K562 (cell line): Measurements from ENCODE around the gene ARL6IP6. TPM values are rescaled to one million over a fixed set of nuclear protein-coding genes. Genes with fewer than 3 reads are reported as not detected.
A peak's percentile ranks its signal among the peaks of the same experiment; 100 is the strongest.

Experiments used
- ATAC-seq: fragments of 200-7000 bp; cut with Tn5 transposase; 3 replicates; pipeline ENCODE4 v1.9.1; 2020; ENCODE audit warnings: moderate library complexity
- BruUV-seq: library from RNA; stranded (reverse); fragments of 400-500 nt; replicated peaks from 2 replicates; lab custom pipeline; 2021; lab: Mats Ljungman, UMichigan
- CTCF ChIA-PET: fragments of 300-600 bp; formaldehyde crosslinking; extraction: SDS; loops from one replicate; lab custom pipeline; 2021; ENCODE audit warnings: low intra/inter-chr PET ratio; lab: Yijun Ruan, JAX
- POLR2A ChIA-PET: fragments of 300-600, 350-650 bp; sonication (Branson Sonifier 250); formaldehyde crosslinking; extraction: SDS; loops from one replicate; lab custom pipeline; 2021; ENCODE audit warnings: antibody characterized with exemption, inconsistent platforms; lab: Yijun Ruan, JAX
- DNase-seq, 4 experiments: peaks; one replicate each; pipeline versions ENCODE4 v3.0.0 to v3.0.0-alpha.2; 2011 to 2018; ENCODE audit warnings: low spot score in 3 of 4, mixed read lengths in 3 of 4; ENCODE audit errors: extremely low read depth in 1 of 4
- FAIRE-seq: peaks from 2 replicates; lab custom pipeline; 2011; peaks lifted over from hg19 to GRCh38; lab: Jason Lieb, UNC
- H2AFZ ChIP-seq: 2 replicates; pipeline ENCODE4 v1.6.0; 2011; ENCODE audit warnings: low read depth, low read length, control low read depth, inconsistent platforms
- H3K27ac ChIP-seq: fragments of 200-600 bp; 3 replicates; pipeline ENCODE4 v1.8.0; 2011; ENCODE audit warnings: low read depth, mild to moderate bottlenecking, control low read depth, inconsistent platforms, low read length, moderate library complexity, mixed read lengths; ENCODE audit errors: extremely low read depth
- H3K27me3 ChIP-seq, 2 experiments: fragments of 300-600 bp in 1 of 2; 2 replicates in 1 of 2; 3 replicates in 1 of 2; pipeline versions ENCODE4 v1.6.0 to v1.8.0; 2011; ENCODE audit warnings: inconsistent platforms in 2 of 2, low read length in 2 of 2, mild to moderate bottlenecking in 1 of 2, mixed read lengths in 1 of 2, moderate library complexity in 1 of 2; ENCODE audit not compliant: control insufficient read depth in 2 of 2, insufficient read depth in 2 of 2
- H3K36me3 ChIP-seq: fragments of 300-600 bp; 3 replicates; pipeline ENCODE4 v1.8.0; 2011; ENCODE audit warnings: mild to moderate bottlenecking, low read length, inconsistent platforms; ENCODE audit not compliant: control insufficient read depth, insufficient read depth
- H3K4me1 ChIP-seq, 2 experiments: fragments of 200-600 bp in 1 of 2; replicated peaks in 1 of 2; 2 replicates in 1 of 2; 3 replicates in 1 of 2; pipeline versions ENCODE4 v1.5.1 to v1.8.0; 2011; ENCODE audit warnings: inconsistent platforms in 2 of 2, low read length in 2 of 2, mild to moderate bottlenecking in 1 of 2, mixed read lengths in 1 of 2, moderate library complexity in 1 of 2; ENCODE audit not compliant: control insufficient read depth in 2 of 2, insufficient read depth in 2 of 2
- H3K4me2 ChIP-seq: 2 replicates; pipeline ENCODE4 v1.6.1; 2011; ENCODE audit warnings: low read length, control low read depth, inconsistent platforms, mixed read lengths; ENCODE audit not compliant: insufficient read depth
- H3K4me3 ChIP-seq: fragments of 200-600 bp; sonication (generic), shearing (Covaris generic); 2 replicates; pipeline ENCODE4 v1.5.1; 2016; ENCODE audit warnings: control low read depth, inconsistent platforms
- H3K79me2 ChIP-seq: fragments of 200-600 bp; 3 replicates; pipeline ENCODE4 v1.8.0; 2011; ENCODE audit warnings: low read length, inconsistent platforms; ENCODE audit not compliant: control insufficient read depth, insufficient read depth
- H3K9ac ChIP-seq, 2 experiments: 2 replicates each; pipeline versions ENCODE4 v1.6.0 to v1.6.1; 2011; ENCODE audit warnings: low read depth in 2 of 2, low read length in 2 of 2, control low read depth in 1 of 2, inconsistent platforms in 1 of 2, mild to moderate bottlenecking in 1 of 2, mixed read lengths in 1 of 2; ENCODE audit not compliant: insufficient read depth in 1 of 2
- H3K9me1 ChIP-seq: one replicate; pipeline ENCODE4 v1.6.0; 2011; ENCODE audit warnings: inconsistent platforms, mild to moderate bottlenecking, low read length, moderate library complexity; ENCODE audit not compliant: control insufficient read depth, insufficient read depth
- H3K9me3 ChIP-seq: replicated peaks from 2 replicates; pipeline ENCODE4 v1.5.1; 2011; ENCODE audit warnings: low read depth, low read length, inconsistent platforms; ENCODE audit not compliant: control insufficient read depth, insufficient read depth
- H4K20me1 ChIP-seq: replicated peaks from 2 replicates; pipeline ENCODE4 v1.6.1; 2011; ENCODE audit warnings: low read length, inconsistent platforms, mixed read lengths; ENCODE audit not compliant: control insufficient read depth, insufficient read depth
- C11orf30 ChIP-seq: fragments of 450-650 bp; IDR thresholded peaks from 2 replicates; pipeline ENCODE4 v1.6.1; 2016; ENCODE audit warnings: low read depth, mild to moderate bottlenecking
- ELF4 ChIP-seq: fragments of 450-650 bp; formaldehyde crosslinking; IDR thresholded peaks from 2 replicates; pipeline ENCODE4 v1.4.0; 2022; ENCODE audit warnings: missing genetic modification characterization
- FOXJ2 ChIP-seq: fragments of 200-800 bp; sonication (Bioruptor generic); IDR thresholded peaks from 2 replicates; pipeline ENCODE4 v1.6.1; 2016; ENCODE audit warnings: missing genetic modification characterization, missing compliant biosample characterization
- HDAC6 ChIP-seq: IDR thresholded peaks from 2 replicates; pipeline ENCODE4 v1.6.1; 2012; ENCODE audit warnings: low read depth, mild to moderate bottlenecking, control low read depth, inconsistent platforms, low read length, moderate library complexity
- KAT2B ChIP-seq: IDR thresholded peaks from one replicate; pipeline ENCODE4 v1.6.1; 2012; ENCODE audit warnings: low read depth, mild to moderate bottlenecking, control low read depth, inconsistent platforms, low read length, moderate library complexity
- KHSRP ChIP-seq: fragments of 450-650 bp; IDR thresholded peaks from 2 replicates; pipeline ENCODE4 v1.6.1; 2017
- MAFF ChIP-seq: IDR thresholded peaks from 2 replicates; pipeline ENCODE4 v1.6.1; 2012; ENCODE audit warnings: low read length, improper control_type of control experiment
- MAFG ChIP-seq: fragments of 450-650 bp; conservative IDR thresholded peaks from 2 replicates; pipeline ENCODE4 v1.6.1; 2016; ENCODE audit warnings: missing genetic modification characterization, missing compliant biosample characterization
- MAFK ChIP-seq: IDR thresholded peaks from 2 replicates; pipeline ENCODE4 v1.6.1; 2011; ENCODE audit warnings: low read length, improper control_type of control experiment
- MAZ ChIP-seq, 2 experiments: fragments of 450-650 bp in 1 of 2; sonication (generic) in 1 of 2; formaldehyde crosslinking; IDR thresholded peaks in 1 of 2; conservative IDR thresholded peaks in 1 of 2; 2 replicates each; pipeline versions ENCODE4 v1.4.0 to v1.5.0; 2020; ENCODE audit warnings: mild to moderate bottlenecking in 1 of 2, missing genetic modification reagents in 1 of 2
- MLX ChIP-seq, 2 experiments: fragments of 450-650 bp in 1 of 2; sonication (generic) in 1 of 2; formaldehyde crosslinking; conservative IDR thresholded peaks; 2 replicates each; pipeline versions ENCODE4 v1.4.0 to v1.8.1; 2020 to 2022; ENCODE audit warnings: mild to moderate bottlenecking in 1 of 2, missing genetic modification reagents in 1 of 2
- POLR3A ChIP-seq: IDR thresholded peaks from 2 replicates; pipeline ENCODE4 v1.6.1; 2011; ENCODE audit warnings: borderline replicate concordance, mild to moderate bottlenecking, moderate library complexity; ENCODE audit not compliant: insufficient read length, insufficient read depth; ENCODE audit errors: extremely low read depth
- SMARCE1 ChIP-seq: fragments of 450-650 bp; IDR thresholded peaks from 2 replicates; pipeline ENCODE4 v1.7.1; 2016; ENCODE audit warnings: mild to moderate bottlenecking
- XRCC5 ChIP-seq: fragments of 200-400 bp; formaldehyde crosslinking; IDR thresholded peaks from 2 replicates; pipeline ENCODE4 v1.6.1; 2017; ENCODE audit warnings: low read depth, mild to moderate bottlenecking, low read length
- ZNF174 ChIP-seq: fragments of 250-450 bp; sonication (Bioruptor Pico); IDR thresholded peaks from 2 replicates; pipeline ENCODE4 v1.4.0; 2020; ENCODE audit warnings: mild to moderate bottlenecking
- ZNF232 ChIP-seq: sonication (generic); formaldehyde crosslinking; IDR thresholded peaks from 2 replicates; pipeline ENCODE4 v1.8.0; 2022; ENCODE audit warnings: mild to moderate bottlenecking, missing genetic modification reagents
- ZNF316 ChIP-seq: fragments of 450-650 bp; IDR thresholded peaks from 2 replicates; pipeline ENCODE4 v1.6.1; 2016
- WGBS: fragments of 100-300 bp; shearing (Covaris generic); methylation state at CpG from one replicate; pipeline ENCODE4 v1.1.6; 2016; ENCODE audit warnings: low coverage, mixed read lengths; ENCODE audit not compliant: insufficient coverage; ENCODE audit errors: missing lambda C conversion rate; 5-methylcytosine and 5-hydroxymethylcytosine counted together
- in situ Hi-C: fragments of 300-500 bp; cut with MboI; formaldehyde crosslinking; loops from 4 replicates; pipeline ENCODE4 v1.15.0; 2018; ENCODE audit warnings: inconsistent platforms, mixed read lengths
- intact Hi-C: fragments of 100-400 bp; cut with micrococcal nuclease; formaldehyde crosslinking; loops from 2 replicates; pipeline ENCODE4 v1.14.2; 2022
- polyA plus RNA-seq, 8 experiments: library from polyadenylated mRNA; depleted of rRNA in 4 of 8; stranded (reverse) in 5 of 8; unstranded in 3 of 8; fragments of >200 nt; fragmentation: Nextera tagmentation in 2 of 8; fragmentation: Illumina TruSeq in 1 of 8; extraction: Ambion mirVana in 2 of 8; extraction: Trizol in 1 of 8; gene quantifications; 2 replicates each; pipeline versions ENCODE4 v1.2.1 to v1.2.3, GENCODE V29; 2011 to 2014; ENCODE audit warnings: inconsistent platforms in 1 of 8, missing spikeins in 1 of 8
- total RNA-seq, 7 experiments: library from RNA; depleted of rRNA in 6 of 7; stranded (reverse); fragments of >200 nt in 6 of 7; fragmentation: Illumina TruSeq in 2 of 7; extraction: Trizol in 2 of 7; gene quantifications; 2 replicates each; pipeline versions ENCODE4 v1.2.1 to v1.2.3, GENCODE V29; 2011 to 2021; ENCODE audit warnings: low replicate concordance in 1 of 7
- TF ChIP-seq, protein P1 (sequence below): sonication (generic); formaldehyde crosslinking; IDR thresholded peaks from 2 replicates; pipeline ENCODE4 v1.8.0; 2023; ENCODE audit warnings: mild to moderate bottlenecking, missing genetic modification reagents
- TF ChIP-seq, protein P2 (sequence below): fragments of 250-450 bp; sonication (Bioruptor Pico); IDR thresholded peaks from 2 replicates; pipeline ENCODE4 v1.5.1; 2021; ENCODE audit warnings: mild to moderate bottlenecking
- TF ChIP-seq, protein P3 (sequence below): fragments of 450-650 bp; formaldehyde crosslinking; IDR thresholded peaks from 2 replicates; pipeline ENCODE4 v1.4.0; 2020; ENCODE audit warnings: mild to moderate bottlenecking, moderate library complexity

ARL6IP6 gene
- total and polyA plus RNA-seq, 9 of the 15 experiments (the other 6 are each of a cell fraction or from before 2014, with no cell fraction given) = 19.2 to 98.5 (median 36.2) TPM

GRCh38 chr2:152706477-152707021 lies 11.9 kb upstream of the ARL6IP6 start:
- in situ Hi-C loops (no loop called here), intact Hi-C loops (no loop called here)
- H3K4me3 ChIP-seq = no peak overlapping the region
- H2AFZ ChIP-seq = no peak overlapping the region
- H3K27ac ChIP-seq = no peak overlapping the region
- ChIA-PET POLR2A (interaction anchor here (0.8 to 1.4 kb wide), 4 partner anchors 8 to 11 kb away, joined by 3 to 4 read pairs (median 3); partner anchors contain the start of gene PRPF40A), CTCF (interaction anchor here (1.1 kb wide), 1 partner anchor 10 kb away, joined by 3 read pairs; no protein-coding TSS in a partner anchor)
- no peak overlapping the region for H3K4me2 ChIP-seq
- no peaks in the 10 kb centered on the region for H4K20me1 ChIP-seq
- H3K9ac ChIP-seq = no peak overlapping the region
- DNase-seq = no peak
- BruUV-seq = no TSS peak
- no peaks in the 10 kb centered on the region; the same call in 1 of the 2 replicates for H3K9me3 ChIP-seq
- peaks cover 99% of the 10 kb centered on the region for H3K36me3 ChIP-seq
- peaks cover 100% of the 10 kb centered on the region for H3K79me2 ChIP-seq
- FAIRE-seq = no peak
- H3K4me1 ChIP-seq = no peaks in the 10 kb centered on the region
- no peak for ATAC-seq
- no peaks in the 10 kb centered on the region for H3K27me3 ChIP-seq
- no peaks in the 10 kb centered on the region for H3K9me1 ChIP-seq
- 92% methylated on average over 4 of the region's 4 CpGs for WGBS
- no peak for TF ChIP-seq FOXJ2 (tag)
- TF ChIP-seq XRCC5 = no peak
- TF ChIP-seq MAFF = peak; percentile 84
- TF ChIP-seq, protein P1, sequence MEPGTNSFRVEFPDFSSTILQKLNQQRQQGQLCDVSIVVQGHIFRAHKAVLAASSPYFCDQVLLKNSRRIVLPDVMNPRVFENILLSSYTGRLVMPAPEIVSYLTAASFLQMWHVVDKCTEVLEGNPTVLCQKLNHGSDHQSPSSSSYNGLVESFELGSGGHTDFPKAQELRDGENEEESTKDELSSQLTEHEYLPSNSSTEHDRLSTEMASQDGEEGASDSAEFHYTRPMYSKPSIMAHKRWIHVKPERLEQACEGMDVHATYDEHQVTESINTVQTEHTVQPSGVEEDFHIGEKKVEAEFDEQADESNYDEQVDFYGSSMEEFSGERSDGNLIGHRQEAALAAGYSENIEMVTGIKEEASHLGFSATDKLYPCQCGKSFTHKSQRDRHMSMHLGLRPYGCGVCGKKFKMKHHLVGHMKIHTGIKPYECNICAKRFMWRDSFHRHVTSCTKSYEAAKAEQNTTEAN (CRISPR knock-in tag) = no peak
- TF ChIP-seq HDAC6 = no peak
- peak; percentile 80 for TF ChIP-seq MAFG (tag)
- TF ChIP-seq ELF4 (CRISPR knock-in tag) = no peak
- no peak for TF ChIP-seq MAZ (CRISPR knock-in tag; conservative IDR thresholded peaks at IDR 0.05 in 1 of 2, IDR thresholded peaks at IDR 0.05 in 1 of 2)
- no peak for TF ChIP-seq ZNF174 (CRISPR knock-in tag)
- TF ChIP-seq SMARCE1 = no peak
- TF ChIP-seq, protein P2, sequence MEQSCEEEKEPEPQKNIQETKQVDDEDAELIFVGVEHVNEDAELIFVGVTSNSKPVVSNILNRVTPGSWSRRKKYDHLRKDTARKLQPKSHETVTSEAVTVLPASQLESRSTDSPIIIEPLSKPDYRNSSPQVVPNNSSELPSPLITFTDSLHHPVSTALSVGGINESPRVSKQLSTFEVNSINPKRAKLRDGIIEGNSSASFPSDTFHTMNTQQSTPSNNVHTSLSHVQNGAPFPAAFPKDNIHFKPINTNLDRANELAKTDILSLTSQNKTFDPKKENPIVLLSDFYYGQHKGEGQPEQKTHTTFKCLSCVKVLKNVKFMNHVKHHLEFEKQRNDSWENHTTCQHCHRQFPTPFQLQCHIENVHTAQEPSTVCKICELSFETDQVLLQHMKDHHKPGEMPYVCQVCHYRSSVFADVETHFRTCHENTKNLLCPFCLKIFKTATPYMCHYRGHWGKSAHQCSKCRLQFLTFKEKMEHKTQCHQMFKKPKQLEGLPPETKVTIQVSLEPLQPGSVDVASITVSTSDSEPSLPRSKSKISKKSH (CRISPR knock-in tag) = no peak
- peak; percentile 92 for TF ChIP-seq ZNF316
- TF ChIP-seq, protein P3, sequence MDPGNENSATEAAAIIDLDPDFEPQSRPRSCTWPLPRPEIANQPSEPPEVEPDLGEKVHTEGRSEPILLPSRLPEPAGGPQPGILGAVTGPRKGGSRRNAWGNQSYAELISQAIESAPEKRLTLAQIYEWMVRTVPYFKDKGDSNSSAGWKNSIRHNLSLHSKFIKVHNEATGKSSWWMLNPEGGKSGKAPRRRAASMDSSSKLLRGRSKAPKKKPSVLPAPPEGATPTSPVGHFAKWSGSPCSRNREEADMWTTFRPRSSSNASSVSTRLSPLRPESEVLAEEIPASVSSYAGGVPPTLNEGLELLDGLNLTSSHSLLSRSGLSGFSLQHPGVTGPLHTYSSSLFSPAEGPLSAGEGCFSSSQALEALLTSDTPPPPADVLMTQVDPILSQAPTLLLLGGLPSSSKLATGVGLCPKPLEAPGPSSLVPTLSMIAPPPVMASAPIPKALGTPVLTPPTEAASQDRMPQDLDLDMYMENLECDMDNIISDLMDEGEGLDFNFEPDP (CRISPR knock-in tag) = no peak
- peak; percentile 83 for TF ChIP-seq MAFK
- TF ChIP-seq POLR3A = no peak
- TF ChIP-seq ZNF232 (CRISPR knock-in tag) = no peak
- TF ChIP-seq MLX (CRISPR knock-in tag; conservative IDR thresholded peaks at IDR 0.05) = no peak
- TF ChIP-seq KHSRP = no peak
- TF ChIP-seq C11orf30 = peak; percentile 83
- no peak for TF ChIP-seq KAT2B
